Dendritic cell treated with granulocyte-macrophage colony-stimulating factor and Interleukin-4, amounts not matched to agents 40 ng/mL and 50 ng/mL, for 4 days (primary cell): ENCODE results near the gene TGM2.
A peak's percentile ranks its signal among the peaks of the same experiment; 100 is the strongest.

Experiments used
- H3K27ac Mint-ChIP-seq: one replicate; pipeline ENCODE4 v1.8.0; 2022; ENCODE audit warnings: mild to moderate bottlenecking, mixed read lengths
- H3K27me3 Mint-ChIP-seq: one replicate; pipeline ENCODE4 v1.8.0; 2022; ENCODE audit warnings: mild to moderate bottlenecking, mixed read lengths
- H3K36me3 Mint-ChIP-seq: one replicate; pipeline ENCODE4 v1.8.0; 2022; ENCODE audit warnings: low read depth, mixed read lengths
- H3K4me1 Mint-ChIP-seq: one replicate; pipeline ENCODE4 v1.8.0; 2022; ENCODE audit warnings: low read depth, mixed read lengths
- H3K4me3 Mint-ChIP-seq: one replicate; pipeline ENCODE4 v1.8.0; 2022; ENCODE audit warnings: mild to moderate bottlenecking, moderate library complexity, mixed read lengths
- H3K9me3 Mint-ChIP-seq: one replicate; pipeline ENCODE4 v1.8.0; 2022; ENCODE audit warnings: mixed read lengths
- intact Hi-C: fragments of 100-400 bp; cut with micrococcal nuclease; formaldehyde crosslinking; loops from one replicate; pipeline ENCODE4 v1.15.0; 2022

TGM2 gene

DNA sequence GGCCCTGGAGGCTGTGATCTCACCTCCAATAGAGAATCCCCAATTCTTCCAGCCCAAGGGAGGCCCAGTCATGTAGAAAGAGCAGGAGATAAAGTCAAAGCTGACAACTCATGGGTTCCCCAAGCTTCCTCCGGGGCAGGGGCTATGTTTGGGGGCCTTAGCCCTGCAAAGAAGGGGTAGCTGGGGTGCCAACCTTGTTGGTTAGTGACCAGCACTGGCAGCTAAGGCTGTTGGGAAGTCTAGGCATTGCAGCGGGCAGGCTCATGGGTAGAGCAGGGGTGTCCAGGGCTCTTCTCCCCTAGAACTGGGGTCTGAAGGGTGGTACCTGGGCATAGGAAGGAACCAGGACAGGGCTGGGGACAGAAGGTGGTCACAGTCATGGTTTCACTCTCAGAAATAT lies 36.4 kb downstream of the TGM2 start:
- intact Hi-C loops = no loop called here
- Mint-ChIP-seq H3K4me1 (peaks cover 10% of the 10 kb centered on the region), H3K9me3 (no peaks in the 10 kb centered on the region), H3K36me3 (peaks cover 29% of the 10 kb centered on the region), H3K4me3 (no peak overlapping the region), H3K27ac (no peak overlapping the region), H3K27me3 (peaks cover 7% of the 10 kb centered on the region)

DNA sequence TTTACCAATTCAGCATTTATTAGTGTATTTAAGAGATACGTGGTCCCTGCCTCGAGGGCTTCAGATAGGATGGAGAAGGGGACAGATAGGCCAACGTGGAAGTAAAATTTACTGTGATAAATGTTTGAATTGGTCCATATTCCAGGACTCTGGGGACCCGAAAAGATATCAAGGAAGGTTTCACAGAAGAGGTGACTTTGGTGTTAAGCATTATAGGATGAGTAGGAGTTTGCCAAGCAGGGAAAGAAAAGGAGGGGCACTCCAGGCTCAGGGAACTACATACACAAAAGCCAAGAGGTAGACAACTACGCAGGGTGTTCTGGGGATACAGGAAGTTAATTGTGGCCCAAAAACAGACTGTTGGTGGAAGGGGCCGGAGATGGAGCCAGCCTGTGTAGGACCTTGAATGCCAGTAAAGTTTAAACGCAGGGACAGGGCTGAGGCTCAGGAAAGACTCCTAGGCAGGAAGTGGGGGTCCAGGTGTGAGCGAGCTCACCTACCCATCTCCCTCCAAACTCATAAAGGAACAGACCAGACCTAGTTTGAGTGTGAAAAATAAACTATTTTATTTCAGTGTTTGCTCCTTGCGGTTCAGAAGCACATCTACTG lies 37.0 kb downstream of the TGM2 start:
- intact Hi-C loops = no loop called here
- H3K4me1 Mint-ChIP-seq = peaks cover 15% of the 10 kb centered on the region
- no peak overlapping the region for H3K4me3 Mint-ChIP-seq
- no peak overlapping the region for H3K27ac Mint-ChIP-seq
- H3K36me3 Mint-ChIP-seq = peaks cover 22% of the 10 kb centered on the region
- no peaks in the 10 kb centered on the region for H3K9me3 Mint-ChIP-seq
- peaks cover 4% of the 10 kb centered on the region for H3K27me3 Mint-ChIP-seq

DNA sequence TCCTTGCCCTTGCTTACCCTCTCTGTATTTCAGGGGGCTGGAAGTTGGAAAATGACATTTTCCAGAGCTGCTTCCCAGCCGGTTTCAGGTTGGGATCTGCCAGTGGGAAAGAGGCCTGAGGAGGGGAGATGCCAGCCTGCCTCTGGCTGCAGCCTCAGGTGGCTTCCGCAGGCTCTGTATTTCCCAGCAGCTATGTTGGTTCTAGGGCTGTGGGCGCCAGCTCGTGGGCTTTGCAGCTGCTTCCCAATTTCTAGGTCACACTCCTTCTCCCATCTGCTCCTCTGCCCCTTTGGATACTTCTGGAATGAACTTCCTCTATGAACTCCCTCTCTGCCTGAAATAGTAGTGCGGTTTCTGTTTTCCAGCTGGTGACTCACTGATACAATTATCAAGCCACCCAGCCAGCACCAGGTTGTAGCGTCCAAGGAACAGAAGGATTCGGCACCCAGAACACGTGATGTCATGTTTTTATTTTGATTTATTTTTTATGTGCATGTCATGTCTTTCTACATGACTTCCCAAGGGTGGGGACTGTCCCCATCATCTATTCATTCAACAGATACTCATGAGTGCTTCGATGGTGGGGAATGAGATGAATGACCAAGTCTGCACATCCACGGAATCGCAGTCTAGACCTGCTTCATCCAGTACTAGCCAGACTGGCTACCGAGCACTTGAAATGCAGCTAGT lies 38.0 kb downstream of the TGM2 start:
- Mint-ChIP-seq H3K27ac (peak overlapping the region; percentile 34), H3K4me1 (peaks cover 21% of the 10 kb centered on the region), H3K36me3 (peaks cover 15% of the 10 kb centered on the region), H3K27me3 (no peaks in the 10 kb centered on the region), H3K4me3 (no peak overlapping the region), H3K9me3 (no peaks in the 10 kb centered on the region)
- intact Hi-C loops = no loop called here

DNA sequence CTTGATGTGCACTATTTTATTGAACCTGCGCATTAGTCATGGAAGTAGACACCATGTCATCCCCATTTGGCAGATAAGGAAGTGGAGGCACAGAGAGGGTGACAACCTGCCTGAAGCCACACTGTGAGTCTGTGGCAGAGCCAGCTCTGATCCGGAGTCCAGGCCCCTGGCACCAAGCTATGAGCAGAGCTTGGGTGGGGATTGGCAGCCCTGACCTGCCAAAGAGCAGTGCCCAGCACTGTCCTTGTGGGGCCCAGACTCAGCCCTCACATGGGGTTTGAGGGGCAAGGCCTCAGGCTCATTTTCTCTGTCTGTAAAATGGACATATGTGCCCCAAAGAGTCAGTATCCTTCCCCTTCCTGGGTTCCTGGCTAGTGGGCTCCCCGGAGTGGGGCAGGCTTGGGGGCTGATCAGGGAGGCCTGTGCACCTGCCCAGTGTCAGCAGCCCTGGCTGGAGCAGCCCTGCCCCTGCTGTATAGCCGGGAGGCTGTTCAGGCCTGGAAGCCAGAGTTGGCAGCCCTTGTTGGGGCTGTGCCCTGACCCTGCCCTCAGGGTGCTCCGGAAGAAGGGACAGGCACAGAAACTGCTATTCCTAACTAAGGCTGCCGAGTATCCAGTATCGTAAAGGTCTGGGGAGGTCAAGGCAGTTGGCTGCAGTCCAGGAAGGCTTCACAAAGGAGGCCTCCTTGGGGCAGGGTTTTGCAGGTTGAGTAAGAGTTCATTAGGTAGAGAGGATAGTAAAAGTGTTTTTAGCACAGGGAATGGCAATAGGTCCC lies 38.7 kb downstream of the TGM2 start:
- H3K27me3 Mint-ChIP-seq = no peaks in the 10 kb centered on the region
- intact Hi-C loops = no loop called here

DNA sequence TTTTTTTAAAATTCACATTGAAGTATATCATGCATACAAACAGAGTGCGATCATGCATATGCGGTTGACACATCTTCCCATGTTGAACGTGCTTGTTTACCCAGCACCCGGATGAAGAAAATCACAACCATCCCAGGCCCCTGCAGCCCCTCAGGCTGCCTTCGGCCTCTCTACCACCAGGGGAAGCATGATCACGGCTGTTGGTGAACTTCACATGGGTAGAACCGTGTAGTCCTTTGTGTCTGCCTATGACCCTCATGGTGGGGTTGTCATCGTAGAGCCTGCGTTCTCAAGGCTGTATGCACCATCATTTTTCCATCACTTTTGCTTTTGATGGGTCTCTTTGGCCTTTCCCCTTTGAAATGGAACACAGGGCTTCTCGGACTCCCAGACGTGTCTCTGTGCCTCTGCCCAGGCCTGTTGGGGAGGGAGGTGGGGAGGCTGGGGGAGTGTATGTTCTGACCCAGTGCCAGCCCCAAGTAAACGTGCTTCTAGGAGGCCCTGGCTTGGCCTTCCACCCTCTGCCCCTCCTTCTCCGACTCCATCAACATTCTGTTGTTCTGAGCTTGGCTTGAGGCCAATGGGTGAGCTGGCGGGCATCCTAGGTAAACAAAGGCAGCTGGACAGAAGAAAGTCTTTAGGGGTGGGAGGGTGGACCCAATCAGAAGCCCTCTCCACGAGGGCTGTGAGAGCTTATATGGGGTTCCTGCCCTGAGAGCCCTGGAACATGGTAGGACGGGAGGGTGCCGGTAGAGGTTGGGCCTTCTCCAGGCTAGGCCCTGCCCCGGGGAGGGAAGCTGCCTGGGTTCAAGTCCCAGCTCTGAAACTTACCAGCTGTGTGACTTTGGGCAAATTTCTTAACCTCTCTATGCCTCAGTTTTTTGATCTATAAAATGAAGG lies 39.7 kb downstream of the TGM2 start:
- H3K27ac Mint-ChIP-seq = no peak overlapping the region
- no peak overlapping the region for H3K4me3 Mint-ChIP-seq
- H3K9me3 Mint-ChIP-seq = no peaks in the 10 kb centered on the region
- intact Hi-C loops = no loop called here
- H3K36me3 Mint-ChIP-seq = peaks cover 8% of the 10 kb centered on the region
- peaks cover 21% of the 10 kb centered on the region for H3K4me1 Mint-ChIP-seq
- H3K27me3 Mint-ChIP-seq = no peaks in the 10 kb centered on the region

More for the DNA sequence above, 38.7 kb downstream of the TGM2 start:
- Mint-ChIP-seq H3K27ac (peak overlapping the region; percentile 34), H3K4me3 (no peak overlapping the region), H3K36me3 (peaks cover 14% of the 10 kb centered on the region), H3K4me1 (peaks cover 21% of the 10 kb centered on the region), H3K9me3 (no peaks in the 10 kb centered on the region)

DNA sequence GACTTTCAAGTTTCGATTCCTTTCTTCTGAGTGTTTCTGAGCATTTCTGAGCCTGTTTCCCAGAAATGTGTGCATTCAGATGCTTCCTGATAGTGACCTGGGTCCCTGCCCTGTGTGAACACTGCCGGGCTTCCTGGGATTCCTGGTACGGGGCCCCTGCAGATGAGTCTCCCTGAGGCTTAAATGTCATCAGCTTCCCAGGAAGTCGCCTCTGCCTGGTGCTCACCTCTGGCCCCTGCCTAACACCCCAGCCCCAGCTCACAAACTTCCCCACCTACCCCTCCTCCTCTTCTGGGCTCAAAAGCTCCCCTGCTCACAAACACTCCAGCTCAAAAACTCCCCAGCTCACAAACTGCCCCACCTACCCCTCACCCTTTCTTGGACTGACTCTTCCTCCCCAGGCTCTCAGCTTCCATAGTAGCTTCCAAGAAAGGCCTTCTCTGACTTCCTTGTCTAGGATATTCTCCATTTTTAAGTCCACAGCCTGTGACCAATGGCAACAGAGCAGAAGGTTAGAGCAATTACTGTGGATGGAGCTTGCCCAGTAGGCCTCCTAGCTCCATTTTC lies 42.0 kb downstream of the TGM2 start:
- Mint-ChIP-seq H3K9me3 (no peaks in the 10 kb centered on the region), H3K36me3 (no peaks in the 10 kb centered on the region), H3K27ac (peak overlapping the region; percentile 77), H3K4me3 (no peak overlapping the region), H3K4me1 (peaks cover 21% of the 10 kb centered on the region), H3K27me3 (no peaks in the 10 kb centered on the region)
- intact Hi-C loops = no loop called here

DNA sequence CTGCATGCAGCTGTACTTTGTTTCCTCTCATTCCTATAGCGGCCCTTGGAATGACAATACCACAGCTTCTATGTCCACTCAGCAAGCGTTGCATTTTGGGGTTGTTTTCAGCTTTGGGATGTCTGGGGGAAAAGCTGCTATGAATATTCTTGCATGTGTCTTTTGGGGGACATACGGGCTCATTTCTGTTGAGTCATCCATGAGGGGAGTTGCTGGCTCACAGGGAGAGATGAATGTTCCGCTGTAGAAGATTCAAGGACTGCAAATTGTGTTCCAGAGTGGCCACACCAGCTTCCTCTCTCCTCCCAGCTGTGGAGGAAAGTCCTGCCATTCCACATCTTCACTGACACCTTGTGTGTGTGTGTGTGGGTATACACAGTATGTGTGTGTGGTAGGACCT lies 43.3 kb downstream of the TGM2 start:
- no peaks in the 10 kb centered on the region for H3K36me3 Mint-ChIP-seq
- peaks cover 26% of the 10 kb centered on the region for H3K4me1 Mint-ChIP-seq
- intact Hi-C loops = no loop called here
- no peaks in the 10 kb centered on the region for H3K9me3 Mint-ChIP-seq
- H3K27ac Mint-ChIP-seq = no peak overlapping the region
- no peaks in the 10 kb centered on the region for H3K27me3 Mint-ChIP-seq
- H3K4me3 Mint-ChIP-seq = no peak overlapping the region

DNA sequence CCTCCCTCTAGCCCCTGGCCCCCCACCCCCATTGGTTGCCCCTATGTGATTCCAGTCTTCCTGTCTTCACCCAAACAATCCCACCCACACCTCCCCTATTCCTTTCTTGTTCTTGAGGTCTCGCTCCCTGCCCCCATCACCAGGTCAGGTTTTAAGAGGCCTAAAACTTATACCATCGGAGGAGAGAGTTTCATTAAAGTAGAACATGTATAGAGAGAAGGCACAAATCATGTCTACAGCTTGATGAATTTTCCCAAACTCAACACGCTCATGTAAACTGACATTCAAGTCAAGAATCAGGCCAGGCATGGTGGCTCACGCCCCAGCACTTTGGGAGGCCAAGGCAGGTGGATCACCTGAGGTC lies 44.5 kb downstream of the TGM2 start:
- no peak overlapping the region for H3K4me3 Mint-ChIP-seq
- H3K27me3 Mint-ChIP-seq = no peaks in the 10 kb centered on the region
- H3K36me3 Mint-ChIP-seq = no peaks in the 10 kb centered on the region
- H3K27ac Mint-ChIP-seq = no peak overlapping the region
- H3K9me3 Mint-ChIP-seq = no peaks in the 10 kb centered on the region
- peaks cover 24% of the 10 kb centered on the region for H3K4me1 Mint-ChIP-seq
- intact Hi-C loops = no loop called here

DNA sequence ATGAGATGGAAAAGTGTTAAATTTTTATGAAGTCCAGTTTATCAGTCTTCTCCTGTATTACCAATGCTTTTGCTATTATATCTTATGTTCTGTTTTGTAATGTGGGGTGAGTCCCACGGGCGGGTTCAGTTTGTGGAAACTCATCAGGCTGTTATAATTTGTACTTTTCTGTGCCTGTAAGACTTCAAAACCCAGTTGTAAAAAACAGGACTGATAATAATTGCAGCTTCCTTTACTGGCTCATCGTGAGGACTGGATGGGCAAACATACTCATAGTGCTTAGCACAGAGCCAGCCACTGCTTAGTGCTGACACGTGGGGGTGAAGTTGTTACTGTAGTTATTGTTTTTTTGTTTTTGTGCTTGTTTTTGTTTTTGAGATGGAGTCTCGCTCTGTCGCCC lies 45.6 kb downstream of the TGM2 start:
- Mint-ChIP-seq H3K4me1 (peaks cover 26% of the 10 kb centered on the region), H3K27ac (no peak overlapping the region), H3K4me3 (no peak overlapping the region), H3K27me3 (no peaks in the 10 kb centered on the region), H3K36me3 (no peaks in the 10 kb centered on the region), H3K9me3 (no peaks in the 10 kb centered on the region)
- intact Hi-C loops = no loop called here

DNA sequence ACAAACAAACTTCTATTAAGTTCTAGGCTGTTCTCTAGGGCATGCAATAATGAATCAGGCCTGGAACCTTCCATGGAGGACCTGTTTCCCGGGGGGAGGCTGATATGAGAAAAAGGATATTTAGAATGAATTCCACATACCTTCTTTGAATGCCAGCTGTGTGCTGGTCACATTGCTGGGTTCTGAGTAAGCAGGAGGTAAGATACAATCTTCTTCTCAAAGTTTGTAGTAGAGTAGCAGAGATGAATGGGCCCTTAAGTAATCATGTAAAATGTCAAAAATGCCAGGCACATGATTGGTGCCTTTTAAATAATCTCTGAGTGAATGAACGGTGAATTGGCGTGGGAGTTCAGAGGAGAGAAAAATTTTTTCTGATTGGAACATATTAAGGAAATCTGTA lies 47.4 kb downstream of the TGM2 start:
- intact Hi-C loops = no loop called here
- H3K4me1 Mint-ChIP-seq = peaks cover 30% of the 10 kb centered on the region
- no peaks in the 10 kb centered on the region for H3K9me3 Mint-ChIP-seq
- H3K4me3 Mint-ChIP-seq = no peak overlapping the region
- no peaks in the 10 kb centered on the region for H3K36me3 Mint-ChIP-seq
- H3K27ac Mint-ChIP-seq = no peak overlapping the region
- H3K27me3 Mint-ChIP-seq = no peaks in the 10 kb centered on the region

DNA sequence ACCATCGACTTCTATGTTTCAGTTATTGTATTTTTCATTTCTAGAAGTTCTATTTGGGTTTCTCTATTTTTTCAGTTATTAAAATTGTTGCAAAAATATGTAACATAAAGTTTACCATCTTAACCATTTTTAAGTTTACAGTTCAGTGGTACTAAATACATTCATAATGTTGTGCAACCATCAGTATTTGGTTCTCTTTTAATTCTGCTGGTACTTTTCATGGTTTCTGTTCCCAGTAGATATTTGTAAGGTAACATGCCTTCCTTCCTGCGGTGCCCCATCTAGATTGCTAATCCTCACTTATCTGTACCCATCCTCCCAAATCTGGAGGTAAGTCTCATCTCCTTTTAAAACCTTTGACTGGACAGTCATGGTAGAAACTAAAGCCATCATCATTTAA lies 47.9 kb downstream of the TGM2 start:
- intact Hi-C loops = no loop called here
- peaks cover 28% of the 10 kb centered on the region for H3K4me1 Mint-ChIP-seq
- no peak overlapping the region for H3K27ac Mint-ChIP-seq
- H3K27me3 Mint-ChIP-seq = no peaks in the 10 kb centered on the region
- no peaks in the 10 kb centered on the region for H3K36me3 Mint-ChIP-seq
- H3K9me3 Mint-ChIP-seq = no peaks in the 10 kb centered on the region
- H3K4me3 Mint-ChIP-seq = no peak overlapping the region

DNA sequence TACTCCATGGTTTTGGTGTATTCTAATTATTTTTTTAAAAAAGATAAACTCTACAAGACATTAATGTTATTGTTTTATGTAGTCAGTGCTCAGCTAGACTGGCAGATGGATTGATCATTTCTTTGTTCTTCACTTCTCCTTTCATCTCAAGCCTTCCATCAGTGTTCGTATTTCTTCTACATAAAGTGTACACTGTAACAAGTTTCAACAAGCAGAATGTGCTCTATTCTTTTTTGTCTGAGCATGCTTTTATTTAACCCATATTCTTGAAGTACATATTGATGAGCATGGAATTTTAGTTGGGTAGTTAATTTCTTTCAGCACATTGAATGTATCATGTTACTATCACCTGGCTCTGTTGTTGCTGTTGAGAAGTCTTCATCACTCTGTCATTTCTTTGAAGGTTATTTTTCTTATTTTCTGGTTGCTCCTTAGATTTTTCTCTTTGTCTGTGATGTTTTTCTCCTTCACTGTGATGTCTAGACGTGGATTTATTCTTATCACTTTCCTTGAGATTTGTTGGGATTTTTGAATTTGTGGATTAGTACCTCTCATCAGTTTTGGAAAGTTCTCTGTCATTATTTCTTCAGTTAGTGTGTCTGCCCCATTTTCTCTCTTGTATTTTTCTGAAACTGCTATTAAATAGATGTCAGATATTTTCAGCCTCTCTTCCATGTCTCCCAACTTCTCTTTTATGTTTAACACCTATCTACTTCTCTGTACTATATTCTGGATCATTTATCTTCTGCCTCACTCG lies 48.5 kb downstream of the TGM2 start:
- no peak overlapping the region for H3K27ac Mint-ChIP-seq

DNA sequence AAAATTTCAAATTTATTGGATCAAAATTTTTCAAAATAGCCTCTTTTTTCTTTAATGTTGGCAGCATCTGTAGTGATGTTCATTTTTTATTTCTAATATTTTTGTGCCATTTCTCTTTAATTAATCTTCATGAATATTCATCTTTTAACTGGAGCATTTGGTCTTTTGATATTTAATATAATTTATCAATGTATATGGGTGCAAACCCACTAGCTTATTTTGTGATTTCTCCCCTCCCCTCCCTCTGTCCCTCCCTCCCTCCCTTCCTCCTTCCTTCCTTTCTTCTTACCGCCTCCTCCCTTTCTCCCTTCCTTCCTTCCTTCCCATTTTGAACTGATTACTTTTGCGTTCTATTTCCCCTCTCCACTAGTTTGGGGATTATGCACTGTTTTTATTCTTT lies 49.2 kb downstream of the TGM2 start:
- intact Hi-C loops = no loop called here
- H3K4me3 Mint-ChIP-seq = no peak overlapping the region
- H3K36me3 Mint-ChIP-seq = no peaks in the 10 kb centered on the region
- H3K27me3 Mint-ChIP-seq = no peaks in the 10 kb centered on the region
- H3K27ac Mint-ChIP-seq = no peak overlapping the region
- H3K9me3 Mint-ChIP-seq = no peaks in the 10 kb centered on the region
- H3K4me1 Mint-ChIP-seq = peaks cover 33% of the 10 kb centered on the region

More for the DNA sequence above, 48.5 kb downstream of the TGM2 start:
- Mint-ChIP-seq H3K4me3 (no peak overlapping the region), H3K4me1 (peaks cover 33% of the 10 kb centered on the region), H3K36me3 (no peaks in the 10 kb centered on the region), H3K9me3 (no peaks in the 10 kb centered on the region), H3K27me3 (no peaks in the 10 kb centered on the region)
- intact Hi-C loops = no loop called here
